Activated B cell treated with CpG ODN at 0.5 μM for 24 hours (primary cell): Measurements from ENCODE around the gene ERCC6L. TPM values are rescaled to one million over a fixed set of nuclear protein-coding genes. Genes with fewer than 3 reads are reported as not detected.

Source experiments
- ATAC-seq: fragments of 200-7000 bp; cut with Tn5 transposase; one replicate; pipeline ENCODE4 v1.10.0; 2021; ENCODE audit warnings: low read depth, mild to moderate bottlenecking, moderate library complexity
- CTCF ChIA-PET: fragments of 350-600 bp; sonication (Branson Sonifier 250); formaldehyde crosslinking; loops from one replicate; lab custom pipeline; 2021; ENCODE audit warnings: antibody characterized with exemption; lab: Charles Lee
- POLR2A ChIA-PET: fragments of 350-600 bp; sonication (Branson Sonifier 250); formaldehyde crosslinking; loops from one replicate; lab custom pipeline; 2021; ENCODE audit warnings: antibody characterized with exemption; lab: Charles Lee
- DNase-seq: peaks from one replicate; pipeline ENCODE4 v3.0.0; 2022
- H3K27ac Mint-ChIP-seq: one replicate; pipeline ENCODE4 v1.8.0; 2020; ENCODE audit warnings: mixed read lengths
- H3K27me3 Mint-ChIP-seq: one replicate; pipeline ENCODE4 v1.8.0; 2021; ENCODE audit warnings: mixed read lengths
- H3K36me3 Mint-ChIP-seq: one replicate; pipeline ENCODE4 v1.8.0; 2021; ENCODE audit warnings: low read depth, mixed read lengths
- H3K4me1 Mint-ChIP-seq: one replicate; pipeline ENCODE4 v1.8.0; 2021; ENCODE audit warnings: mixed read lengths
- H3K4me3 Mint-ChIP-seq: one replicate; pipeline ENCODE4 v1.8.0; 2020; ENCODE audit warnings: mild to moderate bottlenecking, mixed read lengths
- H3K9me3 Mint-ChIP-seq: one replicate; pipeline ENCODE4 v1.8.0; 2020; ENCODE audit warnings: mixed read lengths
- CTCF ChIP-seq: fragments of 200-600 bp; IDR thresholded peaks from one replicate; pipeline ENCODE4 v1.8.0; 2022; ENCODE audit warnings: antibody characterized with exemption, mild to moderate bottlenecking
- intact Hi-C: fragments of 100-400 bp; cut with micrococcal nuclease; formaldehyde crosslinking; loops from one replicate; pipeline ENCODE4 v1.15.1; 2024
- total RNA-seq: library from RNA; stranded (reverse); gene quantifications from 2 replicates; pipeline ENCODE4 v1.2.3, GENCODE V29; 2022

Gene ERCC6L
- total RNA-seq, 1 donor from 2014 or later, result 0.91 TPM

- intact Hi-C loops, result no loop called here
- ATAC-seq (no peak), DNase-seq (no peak)
- Mint-ChIP-seq H3K9me3 (no peaks in the 10 kb centered on the region), H3K4me1 (peaks cover 29% of the 10 kb centered on the region), H3K27me3 (no peaks in the 10 kb centered on the region), H3K36me3 (peaks cover 58% of the 10 kb centered on the region), H3K27ac (no peak overlapping the region), H3K4me3 (peak overlapping the region; percentile 88)
- ChIA-PET POLR2A (no interaction called here), CTCF (no interaction called here)
- no peak for TF ChIP-seq CTCF
These were observed 35.7 kb upstream of the ERCC6L start for GRCh38 chrX:72274526-72274925.

GRCh38 chrX:72273718-72274117 lies 34.9 kb upstream of the ERCC6L start:
- no peak for ATAC-seq
- no peak overlapping the region for H3K4me3 Mint-ChIP-seq
- no peak for DNase-seq
- H3K9me3 Mint-ChIP-seq, result no peaks in the 10 kb centered on the region
- ChIA-PET CTCF (no interaction called here), POLR2A (no interaction called here)
- H3K36me3 Mint-ChIP-seq, result peaks cover 64% of the 10 kb centered on the region
- no peak overlapping the region for H3K27ac Mint-ChIP-seq
- no peaks in the 10 kb centered on the region for H3K27me3 Mint-ChIP-seq
- peaks cover 29% of the 10 kb centered on the region for H3K4me1 Mint-ChIP-seq
- intact Hi-C loops, result no loop called here
- no peak for TF ChIP-seq CTCF

- Mint-ChIP-seq H3K36me3 (peaks cover 70% of the 10 kb centered on the region), H3K4me3 (no peak overlapping the region), H3K9me3 (no peaks in the 10 kb centered on the region), H3K27ac (no peak overlapping the region), H3K27me3 (no peaks in the 10 kb centered on the region), H3K4me1 (peaks cover 29% of the 10 kb centered on the region)
- no peak for TF ChIP-seq CTCF
- DNase-seq (no peak), ATAC-seq (no peak)
- POLR2A ChIA-PET, result no interaction called here
- intact Hi-C loops, result no loop called here
- CTCF ChIA-PET, result no interaction called here
These were observed 34.0 kb upstream of the ERCC6L start for GRCh38 chrX:72272868-72273267.

- ChIA-PET POLR2A (no interaction called here), CTCF (no interaction called here)
- intact Hi-C loops, result no loop called here
- no peak overlapping the region for H3K4me3 Mint-ChIP-seq
- ATAC-seq (no peak), DNase-seq (no peak)
- TF ChIP-seq CTCF, result no peak
- no peak overlapping the region for H3K27ac Mint-ChIP-seq
- H3K36me3 Mint-ChIP-seq, result peaks cover 74% of the 10 kb centered on the region
- no peaks in the 10 kb centered on the region for H3K27me3 Mint-ChIP-seq
- H3K4me1 Mint-ChIP-seq, result peaks cover 29% of the 10 kb centered on the region
- H3K9me3 Mint-ChIP-seq, result no peaks in the 10 kb centered on the region
These were observed 33.0 kb upstream of the ERCC6L start for GRCh38 chrX:72271812-72272211.

- peaks cover 29% of the 10 kb centered on the region for H3K4me1 Mint-ChIP-seq
- ATAC-seq, result no peak
- H3K27me3 Mint-ChIP-seq, result no peaks in the 10 kb centered on the region
- peaks cover 76% of the 10 kb centered on the region for H3K36me3 Mint-ChIP-seq
- H3K4me3 Mint-ChIP-seq, result no peak overlapping the region
- no peaks in the 10 kb centered on the region for H3K9me3 Mint-ChIP-seq
- DNase-seq, result no peak
- no peak overlapping the region for H3K27ac Mint-ChIP-seq
- ChIA-PET CTCF (no interaction called here), POLR2A (no interaction called here)
- TF ChIP-seq CTCF, result no peak
- intact Hi-C loops, result no loop called here
These were observed 32.4 kb upstream of the ERCC6L start for GRCh38 chrX:72271091-72271788.
